Measurements from ENCODE around the gene SF3B6. TPM values are rescaled to one million over a fixed set of nuclear protein-coding genes. Genes with fewer than 3 reads are reported as not detected.

Gene SF3B6
- total RNA-seq, 1 donor from 2014 or later = 89.5 TPM

GRCh38 chr2:24050041-24050979 lies 25.8 kb downstream of the SF3B6 start:
- DNase-seq (ENCODE audit: extremely low spot score, unreplicated experiment) = no peak
- no peak overlapping the region for H3K4me3 Mint-ChIP-seq (ENCODE audit: unreplicated experiment)
- no peaks in the 10 kb centered on the region for H3K9me3 Mint-ChIP-seq (ENCODE audit: unreplicated experiment)
- H3K27ac Mint-ChIP-seq (ENCODE audit: unreplicated experiment) = no peak overlapping the region
- H3K4me1 Mint-ChIP-seq (ENCODE audit: unreplicated experiment) = peaks cover 13% of the 10 kb centered on the region
- H3K27me3 Mint-ChIP-seq (ENCODE audit: unreplicated experiment) = no peaks in the 10 kb centered on the region
- peaks cover 4% of the 10 kb centered on the region for H3K36me3 Mint-ChIP-seq (ENCODE audit: unreplicated experiment)
- no peak for TF ChIP-seq CTCF (IDR thresholded peaks at IDR 0.05)

- Mint-ChIP-seq H3K36me3 (ENCODE audit: unreplicated experiment) (peaks cover 4% of the 10 kb centered on the region), H3K4me3 (ENCODE audit: unreplicated experiment) (no peak within 1 kb of the TSS), H3K27ac (ENCODE audit: unreplicated experiment) (no peak within 1 kb of the TSS), H3K27me3 (ENCODE audit: unreplicated experiment) (no peaks in the 10 kb centered on the region), H3K9me3 (ENCODE audit: unreplicated experiment) (no peaks in the 10 kb centered on the region), H3K4me1 (ENCODE audit: unreplicated experiment) (peaks cover 17% of the 10 kb centered on the region)
- TF ChIP-seq CTCF (IDR thresholded peaks at IDR 0.05) = no peak
- no peak for DNase-seq (ENCODE audit: extremely low spot score, unreplicated experiment)
Observed at GRCh38 chr2:24049485-24050021, 26.6 kb downstream of the SF3B6 start, which contains the start of gene FKBP1B. TSS of gene FKBP1B (plus strand) at chr2:24049741. CDS start at chr2:24049850, 109 bp downstream.

- H3K27ac Mint-ChIP-seq (ENCODE audit: unreplicated experiment) = no peak overlapping the region
- no peaks in the 10 kb centered on the region for H3K9me3 Mint-ChIP-seq (ENCODE audit: unreplicated experiment)
- H3K36me3 Mint-ChIP-seq (ENCODE audit: unreplicated experiment) = no peaks in the 10 kb centered on the region
- no peaks in the 10 kb centered on the region for H3K27me3 Mint-ChIP-seq (ENCODE audit: unreplicated experiment)
- H3K4me3 Mint-ChIP-seq (ENCODE audit: unreplicated experiment) = no peak overlapping the region
- no peak for DNase-seq (ENCODE audit: extremely low spot score, unreplicated experiment)
- TF ChIP-seq CTCF (IDR thresholded peaks at IDR 0.05) = no peak
- H3K4me1 Mint-ChIP-seq (ENCODE audit: unreplicated experiment) = peaks cover 17% of the 10 kb centered on the region
Observed at GRCh38 chr2:24048769-24049484, 27.2 kb downstream of the SF3B6 start.

- peak overlapping the region; percentile 51 for H3K27ac Mint-ChIP-seq (ENCODE audit: unreplicated experiment)
- no peaks in the 10 kb centered on the region for H3K9me3 Mint-ChIP-seq (ENCODE audit: unreplicated experiment)
- H3K36me3 Mint-ChIP-seq (ENCODE audit: unreplicated experiment) = peaks cover 3% of the 10 kb centered on the region
- no peak for TF ChIP-seq CTCF (IDR thresholded peaks at IDR 0.05)
- H3K4me1 Mint-ChIP-seq (ENCODE audit: unreplicated experiment) = peaks cover 18% of the 10 kb centered on the region
- no peak for DNase-seq (ENCODE audit: extremely low spot score, unreplicated experiment)
- peak overlapping the region; percentile 99 for H3K4me3 Mint-ChIP-seq (ENCODE audit: unreplicated experiment)
- no peaks in the 10 kb centered on the region for H3K27me3 Mint-ChIP-seq (ENCODE audit: unreplicated experiment)
Observed at GRCh38 chr2:24047703-24048033, 28.5 kb downstream of the SF3B6 start.

Data from osteocyte (in vitro differentiated cells).